Liver (tissue), 3 donors: Measurements from ENCODE around the gene CD109.

Experiments
- GABPA ChIP-seq, 2 donors: IDR thresholded peaks in 1 of 2; conservative IDR thresholded peaks in 1 of 2; 2 replicates each; pipeline ENCODE4 v1.6.1; 2016; ENCODE audit warnings: antibody characterized with exemption in 2 of 2, mild to moderate bottlenecking in 1 of 2, moderate library complexity in 1 of 2
- HNF4G ChIP-seq: IDR thresholded peaks from 2 replicates; pipeline ENCODE4 v1.6.1; 2016; ENCODE audit warnings: antibody characterized with exemption
- JUND ChIP-seq, 2 donors: IDR thresholded peaks; 2 replicates each; pipeline ENCODE4 v1.6.1; 2016; ENCODE audit warnings: antibody characterized with exemption in 2 of 2
- NR2F2 ChIP-seq: IDR thresholded peaks from 2 replicates; pipeline ENCODE4 v1.6.1; 2016; ENCODE audit warnings: antibody characterized with exemption
- RAD21 ChIP-seq, 2 donors: IDR thresholded peaks; 2 replicates each; pipeline ENCODE4 v1.6.1; 2016; ENCODE audit warnings: antibody characterized with exemption in 2 of 2, mild to moderate bottlenecking in 2 of 2
- REST ChIP-seq: IDR thresholded peaks from 2 replicates; pipeline ENCODE4 v1.6.1; 2016; ENCODE audit warnings: antibody characterized with exemption, mild to moderate bottlenecking
- TAF1 ChIP-seq: conservative IDR thresholded peaks from 2 replicates; pipeline ENCODE4 v1.6.1; 2016; ENCODE audit warnings: antibody characterized with exemption, mild to moderate bottlenecking
- YY1 ChIP-seq: IDR thresholded peaks from 2 replicates; pipeline ENCODE4 v1.6.1; 2016; ENCODE audit warnings: antibody characterized with exemption, mild to moderate bottlenecking
- TF ChIP-seq, protein P1 (sequence below): fragments of 150-350 bp; IDR thresholded peaks from 2 replicates; pipeline ENCODE4 v1.5.1; 2017; ENCODE audit warnings: improper control_type of control experiment, low read depth, low read length; ENCODE audit not compliant: missing input control
- TF ChIP-seq, protein P2 (sequence below): IDR thresholded peaks from 2 replicates; pipeline ENCODE4 v1.6.1; 2016; ENCODE audit warnings: antibody characterized with exemption
- TF ChIP-seq, protein P3 (sequence below): IDR thresholded peaks from 2 replicates; pipeline ENCODE4 v1.6.1; 2016; ENCODE audit warnings: antibody characterized with exemption
- donor health status: healthy.
- donor health status: healthy.

DNA sequence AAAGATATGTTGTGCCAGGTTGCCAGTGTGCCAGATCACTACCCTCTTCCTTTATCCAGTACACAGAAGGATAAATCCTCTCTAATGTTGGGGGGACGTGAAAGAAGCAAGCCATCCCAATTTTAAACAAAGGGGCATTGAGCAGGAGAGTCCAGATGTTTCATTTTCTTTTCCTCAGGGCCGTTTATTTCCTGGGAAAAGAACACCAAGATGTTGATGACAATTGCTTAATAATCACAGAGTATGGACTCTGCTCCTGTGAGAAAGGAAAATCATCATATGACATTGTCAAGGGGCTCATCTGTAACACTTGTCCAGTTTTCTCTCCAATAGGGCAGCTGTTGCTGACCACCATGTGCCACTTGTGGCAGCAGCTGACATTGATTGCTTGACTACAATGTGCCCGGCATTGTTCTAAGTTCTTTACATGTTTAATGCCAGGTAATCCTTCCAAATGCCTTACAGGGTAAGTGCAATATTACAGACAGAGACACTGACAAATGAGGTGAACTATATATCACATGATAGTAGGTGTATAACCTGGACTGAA lies 161.4 kb downstream of the CD109 start:
- TF ChIP-seq, protein P1, sequence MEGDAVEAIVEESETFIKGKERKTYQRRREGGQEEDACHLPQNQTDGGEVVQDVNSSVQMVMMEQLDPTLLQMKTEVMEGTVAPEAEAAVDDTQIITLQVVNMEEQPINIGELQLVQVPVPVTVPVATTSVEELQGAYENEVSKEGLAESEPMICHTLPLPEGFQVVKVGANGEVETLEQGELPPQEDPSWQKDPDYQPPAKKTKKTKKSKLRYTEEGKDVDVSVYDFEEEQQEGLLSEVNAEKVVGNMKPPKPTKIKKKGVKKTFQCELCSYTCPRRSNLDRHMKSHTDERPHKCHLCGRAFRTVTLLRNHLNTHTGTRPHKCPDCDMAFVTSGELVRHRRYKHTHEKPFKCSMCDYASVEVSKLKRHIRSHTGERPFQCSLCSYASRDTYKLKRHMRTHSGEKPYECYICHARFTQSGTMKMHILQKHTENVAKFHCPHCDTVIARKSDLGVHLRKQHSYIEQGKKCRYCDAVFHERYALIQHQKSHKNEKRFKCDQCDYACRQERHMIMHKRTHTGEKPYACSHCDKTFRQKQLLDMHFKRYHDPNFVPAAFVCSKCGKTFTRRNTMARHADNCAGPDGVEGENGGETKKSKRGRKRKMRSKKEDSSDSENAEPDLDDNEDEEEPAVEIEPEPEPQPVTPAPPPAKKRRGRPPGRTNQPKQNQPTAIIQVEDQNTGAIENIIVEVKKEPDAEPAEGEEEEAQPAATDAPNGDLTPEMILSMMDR: no peak
- TF ChIP-seq RAD21 (IDR thresholded peaks at IDR 0.05) (no peak), GABPA (IDR thresholded peaks at IDR 0.05 in 1 of 2, conservative IDR thresholded peaks at IDR 0.05 in 1 of 2) (no peak), TAF1 (no peak), YY1 (no peak), JUND (IDR thresholded peaks at IDR 0.05) (no peak), REST (no peak), HNF4G (no peak), NR2F2 (no peak)
- TF ChIP-seq, protein P2, sequence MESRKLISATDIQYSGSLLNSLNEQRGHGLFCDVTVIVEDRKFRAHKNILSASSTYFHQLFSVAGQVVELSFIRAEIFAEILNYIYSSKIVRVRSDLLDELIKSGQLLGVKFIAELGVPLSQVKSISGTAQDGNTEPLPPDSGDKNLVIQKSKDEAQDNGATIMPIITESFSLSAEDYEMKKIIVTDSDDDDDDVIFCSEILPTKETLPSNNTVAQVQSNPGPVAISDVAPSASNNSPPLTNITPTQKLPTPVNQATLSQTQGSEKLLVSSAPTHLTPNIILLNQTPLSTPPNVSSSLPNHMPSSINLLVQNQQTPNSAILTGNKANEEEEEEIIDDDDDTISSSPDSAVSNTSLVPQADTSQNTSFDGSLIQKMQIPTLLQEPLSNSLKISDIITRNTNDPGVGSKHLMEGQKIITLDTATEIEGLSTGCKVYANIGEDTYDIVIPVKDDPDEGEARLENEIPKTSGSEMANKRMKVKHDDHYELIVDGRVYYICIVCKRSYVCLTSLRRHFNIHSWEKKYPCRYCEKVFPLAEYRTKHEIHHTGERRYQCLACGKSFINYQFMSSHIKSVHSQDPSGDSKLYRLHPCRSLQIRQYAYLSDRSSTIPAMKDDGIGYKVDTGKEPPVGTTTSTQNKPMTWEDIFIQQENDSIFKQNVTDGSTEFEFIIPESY: no peak
- TF ChIP-seq, protein P3, sequence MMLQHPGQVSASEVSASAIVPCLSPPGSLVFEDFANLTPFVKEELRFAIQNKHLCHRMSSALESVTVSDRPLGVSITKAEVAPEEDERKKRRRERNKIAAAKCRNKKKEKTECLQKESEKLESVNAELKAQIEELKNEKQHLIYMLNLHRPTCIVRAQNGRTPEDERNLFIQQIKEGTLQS: no peak
